CD8-positive, alpha-beta memory T cell (primary cell): ENCODE results near the gene PDSS2. TPM values are rescaled to one million over a fixed set of nuclear protein-coding genes. Genes with fewer than 3 reads are reported as not detected.

Source experiments
- CTCF ChIA-PET: fragments of 350-600 bp; sonication (Branson Sonifier 250); formaldehyde crosslinking; loops from one replicate; lab custom pipeline; 2021; ENCODE audit warnings: antibody characterized with exemption; lab: Charles Lee
- POLR2A ChIA-PET: fragments of 350-600 bp; sonication (Branson Sonifier 250); formaldehyde crosslinking; loops from one replicate; lab custom pipeline; 2021; ENCODE audit warnings: antibody characterized with exemption; lab: Charles Lee
- DNase-seq, 5 donors: peaks; one replicate each; pipeline versions ENCODE4 v3.0.0 to v3.0.0-alpha.2; 2020 to 2022; ENCODE audit warnings: mixed read lengths in 1 of 5
- H3K27ac ChIP-seq: one replicate; pipeline ENCODE4 v1.7.0; 2013; ENCODE audit warnings: low read depth, mild to moderate bottlenecking, low read length, moderate library complexity
- H3K27me3 ChIP-seq: 2 replicates; pipeline ENCODE4 v1.7.0; 2013; ENCODE audit warnings: low read length, mild to moderate bottlenecking; ENCODE audit not compliant: insufficient read depth, poor library complexity, severe bottlenecking
- H3K36me3 ChIP-seq: 2 replicates; pipeline ENCODE4 v1.7.0; 2013; ENCODE audit warnings: mild to moderate bottlenecking, low read length, moderate library complexity; ENCODE audit not compliant: insufficient read depth
- H3K4me1 ChIP-seq: 2 replicates; pipeline ENCODE4 v1.7.0; 2013; ENCODE audit warnings: mild to moderate bottlenecking, low read length, moderate library complexity; ENCODE audit not compliant: insufficient read depth
- H3K4me3 ChIP-seq: 2 replicates; pipeline ENCODE4 v1.7.0; 2013; ENCODE audit warnings: mild to moderate bottlenecking, low read length
- H3K9me3 ChIP-seq: 2 replicates; pipeline ENCODE4 v1.7.0; 2013; ENCODE audit warnings: mild to moderate bottlenecking, low read length
- H3K27ac Mint-ChIP-seq, 8 donors: one replicate each; pipeline ENCODE4 v1.8.0; 2020 to 2021; ENCODE audit warnings: mixed read lengths in 8 of 8, mild to moderate bottlenecking in 6 of 8, inconsistent platforms in 3 of 8, moderate library complexity in 3 of 8
- H3K27me3 Mint-ChIP-seq, 2 donors: one replicate each; pipeline ENCODE4 v1.8.0; 2020 to 2021; ENCODE audit warnings: mixed read lengths in 2 of 2, mild to moderate bottlenecking in 1 of 2, moderate library complexity in 1 of 2
- H3K36me3 Mint-ChIP-seq, 3 donors: one replicate each; pipeline ENCODE4 v1.8.0; 2020 to 2021; ENCODE audit warnings: mixed read lengths in 3 of 3, inconsistent platforms in 1 of 3, mild to moderate bottlenecking in 1 of 3
- H3K4me1 Mint-ChIP-seq, 3 donors: one replicate each; pipeline ENCODE4 v1.8.0; 2020 to 2021; ENCODE audit warnings: mixed read lengths in 3 of 3, inconsistent platforms in 1 of 3, mild to moderate bottlenecking in 1 of 3
- H3K4me3 Mint-ChIP-seq, 7 donors: one replicate each; pipeline ENCODE4 v1.8.0; 2020 to 2021; ENCODE audit warnings: mixed read lengths in 7 of 7, mild to moderate bottlenecking in 6 of 7, moderate library complexity in 4 of 7, inconsistent platforms in 2 of 7
- H3K9me3 Mint-ChIP-seq, 5 donors: one replicate each; pipeline ENCODE4 v1.8.0; 2020 to 2022; ENCODE audit warnings: mixed read lengths in 5 of 5, mild to moderate bottlenecking in 3 of 5, moderate library complexity in 2 of 5, inconsistent platforms in 1 of 5
- polyA plus RNA-seq: library from polyadenylated mRNA; unstranded; fragments of 300-500 nt; fragmentation: Illumina TruSeq; gene quantifications from one replicate; pipeline ENCODE4 v1.2.3, GENCODE V29; 2021
- total RNA-seq, 2 experiments: library from RNA; stranded (reverse); gene quantifications; one replicate each; pipeline ENCODE4 v1.2.3, GENCODE V29; 2021

PDSS2 gene
- total and polyA plus RNA-seq, 3 experiments from 2014 or later, result 13.4 to 14.2 (median 13.7) TPM

GRCh38 chr6:107266563-107266962 is 192.8 kb downstream of the PDSS2 start:
- H3K36me3 ChIP-seq, result no peaks in the 10 kb centered on the region
- ChIA-PET CTCF (no interaction called here), POLR2A (no interaction called here)
- Mint-ChIP-seq H3K4me1 (no peaks in the 10 kb centered on the region), H3K9me3 (no peaks in the 10 kb centered on the region), H3K27me3 (no peaks in the 10 kb centered on the region), H3K36me3 (peaks cover 0 to 11% (median 4%) of the 10 kb centered on the region in 3 donors), H3K27ac (peak overlapping the region in 1 of 8 donors; percentile 7), H3K4me3 (no peak overlapping the region)
- H3K27ac ChIP-seq, result no peak overlapping the region
- no peaks in the 10 kb centered on the region for H3K27me3 ChIP-seq
- DNase-seq, result no peak
- H3K9me3 ChIP-seq, result no peaks in the 10 kb centered on the region
- no peaks in the 10 kb centered on the region for H3K4me1 ChIP-seq
- H3K4me3 ChIP-seq, result no peak overlapping the region

GRCh38 chr6:107264357-107264840 is 195.0 kb downstream of the PDSS2 start:
- CTCF ChIA-PET, result no interaction called here
- H3K36me3 ChIP-seq, result no peaks in the 10 kb centered on the region
- H3K9me3 ChIP-seq, result no peaks in the 10 kb centered on the region
- no peak overlapping the region for H3K27ac ChIP-seq
- no peaks in the 10 kb centered on the region for H3K27me3 Mint-ChIP-seq
- DNase-seq, result no peak
- H3K27me3 ChIP-seq, result no peaks in the 10 kb centered on the region
- no peaks in the 10 kb centered on the region for H3K9me3 Mint-ChIP-seq
- no peak overlapping the region for H3K4me3 Mint-ChIP-seq
- H3K27ac Mint-ChIP-seq, result no peak overlapping the region
- POLR2A ChIA-PET, result no interaction called here
- no peaks in the 10 kb centered on the region for H3K4me1 Mint-ChIP-seq
- H3K36me3 Mint-ChIP-seq, result peaks cover 4 to 8% (median 7%) of the 10 kb centered on the region in 3 donors
- no peaks in the 10 kb centered on the region for H3K4me1 ChIP-seq
- H3K4me3 ChIP-seq, result no peak overlapping the region

- Histone ChIP-seq H3K9me3 (no peaks in the 10 kb centered on the region), H3K4me3 (no peak overlapping the region), H3K36me3 (no peaks in the 10 kb centered on the region), H3K27ac (no peak overlapping the region), H3K4me1 (no peaks in the 10 kb centered on the region), H3K27me3 (no peaks in the 10 kb centered on the region)
- H3K4me3 Mint-ChIP-seq, result no peak overlapping the region
- peaks cover 3 to 7% (median 7%) of the 10 kb centered on the region in 3 donors for H3K36me3 Mint-ChIP-seq
- no peaks in the 10 kb centered on the region for H3K4me1 Mint-ChIP-seq
- CTCF ChIA-PET, result no interaction called here
- POLR2A ChIA-PET, result no interaction called here
- H3K27ac Mint-ChIP-seq, result no peak overlapping the region
- DNase-seq, result no peak
- H3K27me3 Mint-ChIP-seq, result no peaks in the 10 kb centered on the region
- no peaks in the 10 kb centered on the region for H3K9me3 Mint-ChIP-seq
These were observed 199.4 kb downstream of the PDSS2 start for GRCh38 chr6:107259951-107260350.

- H3K4me1 Mint-ChIP-seq, result no peaks in the 10 kb centered on the region
- Histone ChIP-seq H3K36me3 (no peaks in the 10 kb centered on the region), H3K27me3 (no peaks in the 10 kb centered on the region), H3K4me1 (no peaks in the 10 kb centered on the region), H3K4me3 (no peak overlapping the region), H3K27ac (no peak overlapping the region), H3K9me3 (no peaks in the 10 kb centered on the region)
- H3K36me3 Mint-ChIP-seq, result peaks cover 0 to 6% (median 6%) of the 10 kb centered on the region in 3 donors
- no peak for DNase-seq
- no peak overlapping the region for H3K4me3 Mint-ChIP-seq
- H3K27ac Mint-ChIP-seq, result no peak overlapping the region
- ChIA-PET CTCF (interaction anchor here (0.7 kb wide), 1 partner anchor 40 kb away, joined by 4 read pairs; no protein-coding TSS in a partner anchor), POLR2A (no interaction called here)
- no peaks in the 10 kb centered on the region for H3K27me3 Mint-ChIP-seq
- H3K9me3 Mint-ChIP-seq, result no peaks in the 10 kb centered on the region
These were observed 211.2 kb downstream of the PDSS2 start for GRCh38 chr6:107248147-107248546.

- Mint-ChIP-seq H3K36me3 (peaks cover 0 to 7% (median 6%) of the 10 kb centered on the region in 3 donors), H3K4me1 (no peaks in the 10 kb centered on the region), H3K4me3 (no peak overlapping the region), H3K27me3 (no peaks in the 10 kb centered on the region), H3K27ac (no peak overlapping the region), H3K9me3 (no peaks in the 10 kb centered on the region)
- ChIA-PET POLR2A (no interaction called here), CTCF (no interaction called here)
- Histone ChIP-seq H3K36me3 (no peaks in the 10 kb centered on the region), H3K4me1 (no peaks in the 10 kb centered on the region), H3K27me3 (no peaks in the 10 kb centered on the region), H3K27ac (no peak overlapping the region), H3K4me3 (no peak overlapping the region), H3K9me3 (no peaks in the 10 kb centered on the region)
- DNase-seq, result no peak
These were observed 212.3 kb downstream of the PDSS2 start for GRCh38 chr6:107246972-107247615.

- Histone ChIP-seq H3K4me1 (no peaks in the 10 kb centered on the region), H3K27ac (no peak overlapping the region), H3K36me3 (no peaks in the 10 kb centered on the region), H3K4me3 (no peak overlapping the region), H3K9me3 (no peaks in the 10 kb centered on the region), H3K27me3 (no peaks in the 10 kb centered on the region)
- POLR2A ChIA-PET, result no interaction called here
- DNase-seq, result no peak
- Mint-ChIP-seq H3K9me3 (no peaks in the 10 kb centered on the region), H3K4me3 (no peak overlapping the region), H3K4me1 (no peaks in the 10 kb centered on the region), H3K27me3 (no peaks in the 10 kb centered on the region), H3K27ac (no peak overlapping the region), H3K36me3 (peaks cover 5 to 11% (median 6%) of the 10 kb centered on the region in 3 donors)
- CTCF ChIA-PET, result no interaction called here
These were observed 213.0 kb downstream of the PDSS2 start for GRCh38 chr6:107246249-107246971.

GRCh38 chr6:107244742-107245480 is 214.5 kb downstream of the PDSS2 start:
- Mint-ChIP-seq H3K4me1 (no peaks in the 10 kb centered on the region), H3K27ac (peak overlapping the region in 1 of 8 donors; percentile 86), H3K27me3 (no peaks in the 10 kb centered on the region), H3K9me3 (no peaks in the 10 kb centered on the region), H3K36me3 (peaks cover 6 to 12% (median 7%) of the 10 kb centered on the region in 3 donors), H3K4me3 (no peak overlapping the region)
- H3K27me3 ChIP-seq, result no peaks in the 10 kb centered on the region
- ChIA-PET CTCF (no interaction called here), POLR2A (no interaction called here)
- no peak overlapping the region for H3K27ac ChIP-seq
- H3K36me3 ChIP-seq, result no peaks in the 10 kb centered on the region
- H3K4me3 ChIP-seq, result no peak overlapping the region
- H3K4me1 ChIP-seq, result no peaks in the 10 kb centered on the region
- DNase-seq, result no peak
- no peaks in the 10 kb centered on the region for H3K9me3 ChIP-seq
